Adrenal gland (tissue), 12 donors: ENCODE measurements around the gene LCN15. TPM values are rescaled to one million over a fixed set of nuclear protein-coding genes. Genes with fewer than 3 reads are reported as not detected.

Experiments
- DNase-seq, 7 donors: peaks; one replicate each; pipeline ENCODE4 v3.0.0-alpha.2; 2019 to 2020
- H3K27ac ChIP-seq, 5 donors: fragments of 200-600 bp; sonication (generic) in 4 of 5; 1 replicate in 3 of 5; 2 replicates in 2 of 5; pipeline versions ENCODE4 v1.5.1 to v1.8.0; 2016 to 2020; ENCODE audit warnings: mild to moderate bottlenecking in 1 of 5
- H3K27me3 ChIP-seq: fragments of 200-600 bp; 2 replicates; pipeline ENCODE4 v1.8.0; 2021
- H3K36me3 ChIP-seq, 2 donors: fragments of 200-600 bp; replicated peaks in 1 of 2; 1 replicate in 1 of 2; 2 replicates in 1 of 2; pipeline versions ENCODE4 v1.5.1 to v1.8.0; 2018 to 2022
- H3K4me1 ChIP-seq, 2 donors: fragments of 200-600 bp; replicated peaks in 1 of 2; 1 replicate in 1 of 2; 2 replicates in 1 of 2; pipeline versions ENCODE4 v1.5.1 to v1.8.0; 2018 to 2021
- H3K4me3 ChIP-seq, 4 donors: fragments of 200-600 bp; sonication (generic) in 3 of 4; one replicate each; pipeline ENCODE4 v1.5.1; 2016 to 2018
- H3K9me3 ChIP-seq, 3 donors: fragments of 200-600 bp; sonication (generic) in 1 of 3; replicated peaks in 1 of 3; 1 replicate in 2 of 3; 2 replicates in 1 of 3; pipeline versions ENCODE4 v1.5.1 to v1.8.0; 2016 to 2021
- POLR2A ChIP-seq, 2 donors: fragments of 450-650 bp; IDR thresholded peaks; one replicate each; pipeline ENCODE4 v1.6.1; 2017; ENCODE audit warnings: antibody characterized with exemption in 2 of 2, mild to moderate bottlenecking in 2 of 2, moderate library complexity in 1 of 2
- WGBS, 4 donors: extraction: QIAGEN DNeasy Blood & Tissue Kit in 2 of 4; methylation state at CpG; one replicate each; pipeline versions ENCODE4 v1.1.5 to v1.1.7; 2013 to 2017; 5-methylcytosine and 5-hydroxymethylcytosine counted together
- intact Hi-C, 2 donors: fragments of 100-400 bp; cut with DNase I; formaldehyde crosslinking; loops; one replicate each; pipeline versions ENCODE4 v1.14.1 to v1.15.0; 2022 to 2023
- polyA plus RNA-seq, 3 donors: library from polyadenylated mRNA; stranded (reverse); fragments of 200-250 nt in 2 of 3; fragments of 350-450 nt in 1 of 3; fragmentation: Illumina TruSeq in 1 of 3; extraction: RNeasy Lipid Tissue Mini Kit (QIAGEN cat#74804) in 1 of 3; gene quantifications; one replicate each; pipeline ENCODE4 v1.2.3, GENCODE V29; 2013 to 2014
- total RNA-seq, 9 donors: library from RNA; depleted of rRNA in 4 of 9; stranded (reverse); fragments of >200 nt in 4 of 9; fragments of 120-200 nt in 1 of 9; fragmentation: NEBNext Ultra II Directional in 1 of 9; extraction: Animal tissue kit (Norgen Biotek cat#: 25700) in 1 of 9; gene quantifications; one replicate each; pipeline versions ENCODE4 v1.1.0 to v1.2.4, GENCODE V29; 2013 to 2023
- TF ChIP-seq, protein P1 (sequence below), 6 experiments: fragments of 450-650 bp in 4 of 6; fragments of 200-600 bp in 2 of 6; sonication (generic) in 1 of 6; IDR thresholded peaks; 1 replicate in 5 of 6; 2 replicates in 1 of 6; pipeline versions ENCODE4 v1.5.1 to v1.8.0; 2016 to 2021; ENCODE audit warnings: antibody characterized with exemption in 6 of 6, mild to moderate bottlenecking in 2 of 6, moderate library complexity in 1 of 6
- donor health status: healthy with polysubstance abuse.
- donor health status: Bipolar disorder and iron deficiency.
- donor health status: DM: yes; HTN: yes; CAD: no.
- donor health status: DM: no; HTN: no; CAD: no.
- donor health status: DM: no; HTN: no; CAD: no.
- donor health status: DM: yes; HTN: yes; CAD: no.

LCN15 gene
- total and polyA plus RNA-seq, 12 donors: not detected

DNA sequence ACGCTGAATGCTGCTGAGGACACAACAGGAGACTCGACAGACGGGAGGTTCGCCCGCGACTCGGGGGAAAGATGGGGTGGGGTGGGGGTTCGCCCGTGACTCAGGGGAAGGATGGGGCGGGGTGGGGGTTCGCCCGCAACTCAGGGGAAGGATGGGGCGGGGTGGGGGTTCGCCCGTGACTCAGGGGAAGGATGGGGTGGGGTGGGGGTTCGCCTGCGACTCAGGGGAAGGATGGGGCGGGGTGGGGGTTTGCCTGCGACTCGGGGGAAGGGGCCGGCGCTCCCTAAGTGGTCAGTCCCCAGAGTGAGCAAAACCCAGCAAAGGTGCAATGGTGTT, 18.2 kb downstream of the LCN15 start:
- Histone ChIP-seq H3K27me3 (peaks cover 23% of the 10 kb centered on the region), H3K4me1 (peaks cover 5 to 11% of the 10 kb centered on the region in 2 donors), H3K27ac (no peak overlapping the region), H3K36me3 (no peaks in the 10 kb centered on the region), H3K4me3 (no peak overlapping the region), H3K9me3 (no peaks in the 10 kb centered on the region)
- 73 to 85% (median 81%) methylated on average over 12 to 22 of the region's 22 CpGs for WGBS, 4 donors
- DNase-seq: no peak
- intact Hi-C loops: no loop called here
- TF ChIP-seq, protein P1, sequence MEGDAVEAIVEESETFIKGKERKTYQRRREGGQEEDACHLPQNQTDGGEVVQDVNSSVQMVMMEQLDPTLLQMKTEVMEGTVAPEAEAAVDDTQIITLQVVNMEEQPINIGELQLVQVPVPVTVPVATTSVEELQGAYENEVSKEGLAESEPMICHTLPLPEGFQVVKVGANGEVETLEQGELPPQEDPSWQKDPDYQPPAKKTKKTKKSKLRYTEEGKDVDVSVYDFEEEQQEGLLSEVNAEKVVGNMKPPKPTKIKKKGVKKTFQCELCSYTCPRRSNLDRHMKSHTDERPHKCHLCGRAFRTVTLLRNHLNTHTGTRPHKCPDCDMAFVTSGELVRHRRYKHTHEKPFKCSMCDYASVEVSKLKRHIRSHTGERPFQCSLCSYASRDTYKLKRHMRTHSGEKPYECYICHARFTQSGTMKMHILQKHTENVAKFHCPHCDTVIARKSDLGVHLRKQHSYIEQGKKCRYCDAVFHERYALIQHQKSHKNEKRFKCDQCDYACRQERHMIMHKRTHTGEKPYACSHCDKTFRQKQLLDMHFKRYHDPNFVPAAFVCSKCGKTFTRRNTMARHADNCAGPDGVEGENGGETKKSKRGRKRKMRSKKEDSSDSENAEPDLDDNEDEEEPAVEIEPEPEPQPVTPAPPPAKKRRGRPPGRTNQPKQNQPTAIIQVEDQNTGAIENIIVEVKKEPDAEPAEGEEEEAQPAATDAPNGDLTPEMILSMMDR (IDR thresholded peaks at IDR 0.05): no peak
- TF ChIP-seq POLR2A (IDR thresholded peaks at IDR 0.05): no peak

DNA sequence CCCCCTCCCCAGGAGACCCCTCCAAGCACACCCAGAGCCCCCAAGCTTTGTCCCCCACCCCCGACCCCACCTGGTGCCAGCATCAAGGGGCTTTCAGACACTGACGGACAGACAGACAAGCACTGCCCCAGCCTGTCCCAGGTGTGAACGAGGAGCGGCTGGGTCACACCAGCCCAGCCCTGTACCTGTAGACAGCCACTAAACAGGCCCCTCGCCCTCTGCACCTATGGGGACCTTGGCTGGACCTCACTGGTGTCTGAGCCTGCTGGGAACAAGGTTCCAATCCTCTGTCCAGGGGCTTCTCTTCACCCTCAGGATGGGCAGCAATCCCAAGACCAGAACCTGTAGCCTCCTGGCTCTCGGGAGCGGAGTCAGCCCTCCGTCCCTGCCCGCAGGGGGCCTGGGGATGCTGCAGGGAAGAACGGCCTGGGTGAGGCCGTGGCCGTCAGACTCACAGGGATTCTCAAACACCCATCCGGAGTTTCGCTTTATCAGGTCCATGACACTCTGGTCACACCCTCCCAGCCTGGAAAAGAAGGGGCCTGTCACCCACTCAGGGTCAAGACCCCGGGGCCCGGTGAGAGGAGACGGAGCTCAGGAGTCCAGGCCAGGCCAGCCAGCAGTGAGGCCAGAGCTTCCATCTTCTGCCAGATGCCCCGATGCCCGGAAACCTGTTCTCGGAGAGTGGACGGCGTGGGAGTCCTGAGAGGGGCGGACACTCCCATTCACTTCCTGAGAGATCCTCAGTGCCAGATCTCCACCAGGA, 18.7 kb downstream of the LCN15 start:
- H3K4me3 ChIP-seq: no peak overlapping the region
- no peak overlapping the region for H3K27ac ChIP-seq
- peaks cover 5 to 15% of the 10 kb centered on the region in 2 donors for H3K4me1 ChIP-seq
- H3K27me3 ChIP-seq: peaks cover 24% of the 10 kb centered on the region
- 88 to 93% (median 89%) methylated on average over 6 to 23 of the region's 23 CpGs for WGBS, 4 donors
- no peaks in the 10 kb centered on the region for H3K36me3 ChIP-seq
- no peak for DNase-seq
- intact Hi-C loops: no loop called here
- no peaks in the 10 kb centered on the region for H3K9me3 ChIP-seq
- no peak for TF ChIP-seq POLR2A (IDR thresholded peaks at IDR 0.05)
- TF ChIP-seq, protein P1 (IDR thresholded peaks at IDR 0.05): no peak

DNA sequence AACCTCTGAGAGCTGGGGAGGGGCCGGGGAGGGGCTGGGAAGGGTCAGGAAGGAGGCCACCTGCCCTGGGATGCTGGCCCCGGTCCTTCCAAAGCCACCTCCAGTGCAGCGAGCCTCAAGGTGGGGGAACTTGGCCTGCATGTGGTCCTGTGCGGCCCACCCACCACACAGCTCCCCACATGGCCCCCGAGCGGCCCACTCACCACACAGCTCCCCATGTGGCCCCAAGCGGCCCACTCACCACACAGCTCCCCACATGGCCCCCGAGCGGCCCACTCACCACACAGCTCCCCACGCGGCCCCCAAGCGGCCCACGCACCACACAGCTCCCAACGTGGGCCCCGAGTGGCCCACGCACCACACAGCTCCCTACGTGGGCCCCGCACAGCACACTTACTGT, 19.5 kb downstream of the LCN15 start:
- 80 to 92% (median 88%) methylated on average over 4 to 18 of the region's 18 CpGs for WGBS, 4 donors
- H3K27me3 ChIP-seq: peaks cover 24% of the 10 kb centered on the region
- H3K4me3 ChIP-seq: no peak overlapping the region
- no peak overlapping the region for H3K27ac ChIP-seq
- no peaks in the 10 kb centered on the region for H3K9me3 ChIP-seq
- peaks cover 5 to 15% of the 10 kb centered on the region in 2 donors for H3K4me1 ChIP-seq
- TF ChIP-seq POLR2A (IDR thresholded peaks at IDR 0.05): no peak
- TF ChIP-seq, protein P1 (IDR thresholded peaks at IDR 0.05): no peak
- DNase-seq: no peak
- no peaks in the 10 kb centered on the region for H3K36me3 ChIP-seq
- intact Hi-C loops: no loop called here

DNA sequence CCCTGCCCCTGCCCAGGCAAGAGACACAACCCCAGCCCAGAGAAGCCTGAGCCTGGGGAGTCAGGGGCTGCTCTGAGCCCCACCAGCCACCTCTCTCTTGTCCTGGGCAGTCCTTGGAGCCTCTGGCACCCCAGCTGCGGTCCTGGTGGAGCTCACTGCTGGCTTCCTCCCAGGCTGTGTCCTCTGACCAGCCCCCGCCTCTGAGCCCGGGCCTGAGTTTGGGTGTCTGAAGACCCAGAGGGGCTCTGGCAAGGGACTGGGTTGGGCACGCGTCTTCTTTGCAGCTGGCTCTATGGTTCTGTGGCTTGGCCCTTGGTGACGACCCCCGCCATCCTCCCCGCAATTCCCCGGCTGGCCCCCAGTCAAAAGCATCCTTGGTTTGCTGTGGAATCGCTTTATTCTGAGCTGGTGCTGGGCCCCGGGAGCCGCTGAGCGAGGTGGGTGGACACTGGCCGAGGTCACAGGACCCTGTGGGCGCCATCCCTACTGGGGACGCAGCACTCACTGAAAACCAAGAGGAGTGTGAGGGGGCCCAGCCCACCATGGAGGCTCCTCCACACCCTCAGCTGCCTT, 20.6 kb downstream of the LCN15 start:
- WGBS, 4 donors: 80 to 94% (median 88%) methylated on average over 6 to 16 of the region's 16 CpGs
- no peaks in the 10 kb centered on the region for H3K36me3 ChIP-seq
- H3K4me3 ChIP-seq: no peak overlapping the region
- no peak overlapping the region for H3K27ac ChIP-seq
- intact Hi-C loops: no loop called here
- TF ChIP-seq, protein P1 (IDR thresholded peaks at IDR 0.05): no peak
- TF ChIP-seq POLR2A (IDR thresholded peaks at IDR 0.05): no peak
- peaks cover 24% of the 10 kb centered on the region for H3K27me3 ChIP-seq
- H3K4me1 ChIP-seq: peaks cover under 1 to 9% of the 10 kb centered on the region in 2 donors
- H3K9me3 ChIP-seq: no peaks in the 10 kb centered on the region
- no peak for DNase-seq
